AG10803 (cell line): Measurements from ENCODE around the gene SPOCK2.

Source experiments
- DNase-seq: peaks from one replicate; pipeline ENCODE4 v3.0.0; 2010; ENCODE audit warnings: low read depth
- H3K4me3 ChIP-seq: 2 replicates; pipeline ENCODE4 v1.5.1; 2011; ENCODE audit warnings: mild to moderate bottlenecking, low read length, control low read depth
- TF ChIP-seq, protein P1 (sequence below): conservative IDR thresholded peaks from 2 replicates; pipeline ENCODE4 v1.5.1; 2011; ENCODE audit warnings: mild to moderate bottlenecking, low read length, control low read depth, inconsistent platforms

SPOCK2 gene

DNA sequence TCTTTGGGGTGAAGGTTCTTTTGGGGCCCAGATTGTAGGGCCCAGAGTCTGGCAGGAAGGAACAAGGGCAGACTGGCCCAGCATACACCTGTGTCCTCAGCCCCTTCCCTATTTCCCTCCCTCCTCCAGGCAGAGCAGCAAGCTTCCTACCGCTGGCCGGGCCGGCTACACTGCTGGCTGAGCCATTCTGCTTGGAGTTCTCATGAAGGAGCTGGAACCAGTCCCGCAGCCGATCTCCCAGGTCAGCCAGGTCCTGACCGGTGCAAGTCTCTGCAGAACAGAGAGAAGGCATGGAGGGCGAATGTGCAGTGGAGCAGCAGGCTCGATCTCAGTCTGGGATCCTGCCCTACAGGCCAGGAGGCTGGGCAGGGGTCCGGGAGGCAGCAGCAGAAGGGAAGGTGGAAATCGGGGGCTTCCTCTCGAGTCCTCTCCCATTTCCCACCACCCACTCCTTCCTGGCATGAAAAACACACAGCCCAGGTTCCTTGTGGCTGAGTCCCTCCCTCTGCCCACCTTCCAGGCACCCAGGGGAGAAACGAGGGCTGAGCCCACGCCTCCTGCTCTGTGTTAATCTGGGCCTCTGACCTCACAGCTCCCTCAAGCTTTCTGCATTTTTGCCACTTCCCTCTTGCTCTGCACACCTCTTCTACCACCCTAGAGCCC is 20.8 kb downstream of the SPOCK2 start:
- DNase-seq: no peak
- no peak overlapping the region for H3K4me3 ChIP-seq
- TF ChIP-seq, protein P1, sequence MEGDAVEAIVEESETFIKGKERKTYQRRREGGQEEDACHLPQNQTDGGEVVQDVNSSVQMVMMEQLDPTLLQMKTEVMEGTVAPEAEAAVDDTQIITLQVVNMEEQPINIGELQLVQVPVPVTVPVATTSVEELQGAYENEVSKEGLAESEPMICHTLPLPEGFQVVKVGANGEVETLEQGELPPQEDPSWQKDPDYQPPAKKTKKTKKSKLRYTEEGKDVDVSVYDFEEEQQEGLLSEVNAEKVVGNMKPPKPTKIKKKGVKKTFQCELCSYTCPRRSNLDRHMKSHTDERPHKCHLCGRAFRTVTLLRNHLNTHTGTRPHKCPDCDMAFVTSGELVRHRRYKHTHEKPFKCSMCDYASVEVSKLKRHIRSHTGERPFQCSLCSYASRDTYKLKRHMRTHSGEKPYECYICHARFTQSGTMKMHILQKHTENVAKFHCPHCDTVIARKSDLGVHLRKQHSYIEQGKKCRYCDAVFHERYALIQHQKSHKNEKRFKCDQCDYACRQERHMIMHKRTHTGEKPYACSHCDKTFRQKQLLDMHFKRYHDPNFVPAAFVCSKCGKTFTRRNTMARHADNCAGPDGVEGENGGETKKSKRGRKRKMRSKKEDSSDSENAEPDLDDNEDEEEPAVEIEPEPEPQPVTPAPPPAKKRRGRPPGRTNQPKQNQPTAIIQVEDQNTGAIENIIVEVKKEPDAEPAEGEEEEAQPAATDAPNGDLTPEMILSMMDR: no peak

DNA sequence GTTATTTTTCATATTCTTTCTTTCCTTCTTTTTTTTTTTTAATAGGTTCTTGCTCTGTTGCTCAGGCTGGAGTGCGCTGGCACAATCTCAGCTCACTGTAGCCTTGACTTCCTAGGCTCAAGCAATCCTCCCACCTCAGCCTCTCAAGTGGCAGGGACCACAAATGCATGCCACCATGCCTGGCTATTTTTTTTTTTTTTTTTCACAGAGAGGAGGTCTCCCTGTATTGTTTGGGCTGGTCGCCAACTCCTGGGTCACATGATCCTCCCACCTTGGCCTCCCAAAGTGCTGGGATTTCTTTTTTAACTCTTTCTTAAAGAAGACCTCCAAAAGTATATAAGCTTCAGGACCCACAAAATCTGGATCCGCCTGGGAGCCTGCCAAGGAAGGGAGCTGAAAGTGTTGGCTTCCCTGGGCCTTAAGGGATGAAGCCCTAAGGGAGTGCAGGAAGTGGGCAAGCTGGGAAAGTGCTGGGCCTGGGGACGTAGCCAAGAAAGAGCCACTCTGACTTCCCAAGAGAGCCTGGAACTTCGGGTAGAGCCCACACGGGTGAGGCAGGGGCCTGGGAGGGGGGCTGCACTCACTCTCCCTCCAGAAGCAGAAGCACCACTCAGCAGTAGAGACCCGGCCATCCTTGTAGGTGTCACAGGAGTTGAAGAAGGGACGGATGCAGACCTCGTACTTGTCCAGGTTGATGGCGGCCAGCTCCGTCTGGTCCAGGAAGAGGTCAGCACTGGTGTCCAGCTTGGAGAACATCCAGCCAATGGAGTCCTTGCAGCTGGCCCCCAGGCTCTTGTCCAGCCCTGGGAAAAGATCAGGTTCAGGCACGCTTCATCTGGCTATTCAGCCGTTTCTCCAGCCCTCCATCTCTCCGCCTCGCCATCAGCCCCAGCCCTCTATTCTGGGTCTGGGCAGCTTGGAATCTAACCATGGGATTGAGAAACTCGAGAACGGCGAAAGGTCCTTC is 21.8 kb downstream of the SPOCK2 start:
- TF ChIP-seq, protein P1: no peak
- no peak overlapping the region for H3K4me3 ChIP-seq
- DNase-seq: no peak

DNA sequence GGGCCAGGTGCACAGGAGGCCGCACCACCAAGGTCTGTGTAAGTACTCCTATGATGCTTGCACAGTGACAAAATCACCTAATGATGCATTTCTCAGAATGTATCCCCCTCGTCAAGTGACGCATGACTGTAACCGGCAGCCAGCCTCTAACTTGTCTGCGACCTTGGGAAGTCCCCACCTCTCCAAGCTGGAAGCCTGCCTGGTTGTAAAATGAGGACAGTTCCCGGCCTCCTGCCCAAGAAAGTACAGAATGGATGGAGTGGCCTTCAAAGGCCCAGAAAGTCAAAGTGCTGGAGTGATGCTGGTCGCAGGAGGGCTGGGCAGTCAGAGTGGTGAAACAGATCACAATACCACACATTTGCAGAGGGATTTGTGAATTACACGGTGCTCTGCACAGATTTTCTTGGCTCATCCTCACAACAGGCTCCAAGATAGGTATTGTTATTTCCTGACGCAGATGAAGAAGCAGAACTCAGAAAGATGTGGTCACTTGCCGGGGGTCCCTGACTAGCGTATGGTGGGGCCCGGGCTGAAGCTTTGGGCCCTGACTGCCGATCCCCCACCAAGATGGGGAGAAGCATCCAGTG is 22.8 kb downstream of the SPOCK2 start:
- no peak overlapping the region for H3K4me3 ChIP-seq
- no peak for DNase-seq
- TF ChIP-seq, protein P1: no peak

DNA sequence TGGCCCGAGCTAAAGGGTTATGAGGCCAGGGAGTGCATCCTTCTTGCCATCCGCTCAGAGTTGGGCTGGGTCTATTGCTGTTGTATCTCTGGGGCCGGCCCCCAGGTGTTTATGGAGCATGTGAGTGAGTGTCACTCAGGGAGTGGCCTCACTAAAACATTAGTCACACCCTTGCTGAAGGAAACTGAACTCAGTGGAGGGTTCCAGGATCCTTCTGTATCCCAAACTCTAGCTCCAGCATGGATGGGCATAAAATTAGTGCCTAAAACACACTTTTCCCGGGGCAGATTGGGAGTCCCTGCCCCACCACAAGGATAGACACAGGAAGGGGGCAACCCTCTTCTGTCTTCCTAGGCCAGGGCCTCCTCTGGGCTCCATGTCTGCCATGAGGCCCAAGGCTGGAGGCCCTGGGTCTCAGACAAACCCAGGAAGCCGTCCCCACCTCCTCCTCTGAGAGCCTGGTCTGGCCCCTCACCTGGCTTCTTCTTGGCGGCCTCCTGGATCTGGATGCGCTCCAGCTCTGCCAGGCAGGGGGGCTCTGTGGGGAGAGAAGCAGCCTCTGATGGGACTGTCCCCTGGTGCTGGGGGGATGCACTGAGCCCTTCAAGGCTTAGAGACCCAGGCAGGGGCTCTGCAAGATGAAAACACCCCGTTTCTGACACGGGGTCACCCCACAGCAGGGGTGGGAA is 24.5 kb downstream of the SPOCK2 start:
- H3K4me3 ChIP-seq: no peak overlapping the region
- TF ChIP-seq, protein P1: no peak
- no peak for DNase-seq

DNA sequence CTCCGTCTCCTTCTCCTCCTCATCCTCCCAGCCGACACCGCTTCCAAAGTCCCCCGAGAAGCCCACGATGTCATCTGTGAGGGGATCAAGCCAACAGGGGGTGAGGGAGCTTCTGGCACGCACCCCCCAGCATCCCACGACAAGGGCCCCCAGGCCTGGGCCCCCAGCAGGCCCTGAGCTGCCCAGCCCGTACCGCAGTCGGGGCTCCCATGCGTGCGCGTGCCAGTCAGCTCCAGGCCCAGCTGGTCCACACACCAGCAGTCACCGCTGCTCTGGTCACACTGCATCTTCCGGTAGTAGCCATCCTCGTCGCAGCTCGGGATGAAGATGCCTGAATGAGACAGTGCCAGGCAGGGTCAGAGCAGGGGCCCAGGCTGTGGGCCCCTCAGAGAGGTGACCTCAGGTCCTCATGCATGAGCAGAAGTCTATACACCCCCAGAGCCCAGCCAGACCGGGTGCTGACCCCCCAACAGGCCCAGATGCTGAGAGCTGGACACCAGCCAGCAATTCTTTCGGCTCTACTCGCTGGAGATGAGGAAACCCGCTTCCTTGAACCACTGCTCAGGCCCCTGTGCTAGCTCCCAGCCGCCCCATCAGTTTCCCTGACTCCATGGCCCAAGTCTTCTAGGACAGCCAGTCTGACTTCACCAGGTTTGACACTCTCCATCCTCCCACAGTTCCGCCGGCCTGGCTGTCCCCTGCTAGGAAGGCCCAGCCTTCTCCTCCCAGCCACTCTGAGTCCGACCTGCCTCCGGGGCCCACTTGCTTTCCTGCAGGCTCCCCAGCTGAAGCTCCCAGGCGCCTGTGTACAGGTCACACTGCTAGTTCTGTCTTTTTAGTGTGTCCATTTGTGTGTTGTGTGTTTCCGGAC is 25.3 kb downstream of the SPOCK2 start:
- no peak for DNase-seq
- H3K4me3 ChIP-seq: no peak overlapping the region
- TF ChIP-seq, protein P1: no peak

DNA sequence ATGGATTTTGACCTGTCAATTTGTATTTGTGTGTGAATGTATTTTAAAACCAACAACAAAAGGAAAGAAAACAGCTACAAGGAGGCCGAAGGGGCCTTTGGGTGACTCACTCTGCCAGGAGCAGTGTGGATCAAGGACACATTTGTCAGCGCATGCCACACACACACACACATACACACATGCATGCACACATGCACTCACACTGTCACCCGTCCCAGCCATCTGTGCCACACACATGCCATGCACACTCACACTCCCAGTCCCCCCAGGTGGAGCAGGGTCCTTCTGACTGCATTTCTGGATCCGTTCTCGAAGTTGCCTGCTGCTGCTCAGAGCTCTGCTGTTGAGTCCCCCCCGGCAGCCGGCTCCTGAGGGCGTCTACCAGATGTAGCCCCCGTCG is 26.0 kb downstream of the SPOCK2 start:
- no peak for DNase-seq
- TF ChIP-seq, protein P1: no peak
- H3K4me3 ChIP-seq: no peak overlapping the region
